Frontal cortex (tissue), 4 donors: ENCODE results near the gene TTC13. TPM values are rescaled to one million over a fixed set of nuclear protein-coding genes. Genes with fewer than 3 reads are reported as not detected.
"Not testable (repeated sequence)": the region's sequence is repeated elsewhere in the genome, so short reads cannot be mapped to it uniquely, and the experiment has no call there.

Experiments
- DNase-seq, 2 donors: peaks; one replicate each; pipeline ENCODE4 v3.0.0; 2012; ENCODE audit warnings: low spot score in 2 of 2
- FAIRE-seq: peaks from 2 replicates; lab custom pipeline; 2012; peaks lifted over from hg19 to GRCh38; lab: Jason Lieb, UNC
- total RNA-seq: library from RNA; depleted of rRNA; stranded (reverse); fragments of >200 nt; gene quantifications from one replicate; pipeline ENCODE4 v1.2.3, GENCODE V29; 2014
- donor health status: control.
- donor health status: control.
- donor health status: control.

TTC13 gene
- 64.8 TPM for total RNA-seq

DNA sequence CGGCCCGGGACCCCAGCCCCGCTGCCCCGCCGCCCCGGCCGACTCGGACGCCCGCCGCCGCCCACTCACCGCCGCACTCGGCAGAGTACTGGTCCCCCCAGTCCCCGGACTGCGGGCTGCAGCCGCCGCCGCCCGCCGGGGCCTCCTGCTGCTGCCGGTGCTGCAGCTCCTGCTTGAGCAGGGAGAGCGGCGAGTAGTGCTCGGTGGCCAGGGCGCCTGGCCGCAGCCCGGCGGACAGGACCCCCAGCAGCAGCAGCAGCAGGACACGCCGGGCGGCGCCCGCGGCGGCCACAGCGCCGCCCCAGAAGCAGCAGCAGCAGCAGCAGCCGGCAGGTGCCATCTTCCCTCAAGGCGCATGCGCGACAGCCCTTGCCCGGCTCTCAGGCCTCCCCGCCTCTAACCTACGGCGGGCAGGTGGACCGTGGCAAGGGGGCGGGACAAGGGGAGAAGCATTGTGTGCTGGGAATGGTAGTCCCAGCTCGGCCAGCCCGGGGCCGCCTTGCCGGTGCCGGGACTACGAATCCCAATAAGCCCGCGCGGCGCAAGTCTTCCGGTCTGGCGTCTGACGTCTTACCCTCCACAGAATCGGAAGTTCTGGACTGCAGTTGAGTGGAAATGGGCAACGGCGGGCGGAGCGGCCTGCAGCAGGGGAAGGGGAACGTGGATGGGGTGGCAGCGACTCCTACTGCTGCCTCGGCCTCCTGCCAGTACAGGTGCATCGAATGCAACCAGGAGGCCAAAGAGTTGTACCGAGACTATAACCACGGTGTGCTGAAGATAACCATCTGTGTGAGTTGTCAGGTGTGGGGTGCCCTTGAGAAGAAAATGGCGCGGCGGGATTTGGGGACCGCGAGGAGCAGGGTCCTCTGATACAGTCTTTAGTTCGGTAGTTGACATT, at the start of gene TTC13, which contains the start of gene ARV1:
Gene TTC13 (minus strand): TSS at position 371 of the 898 bp plus-strand sequence. CDS start 31 bp downstream, at position 340.
Gene ARV1 (plus strand): TSS at position 604 of the 898 bp plus-strand sequence. CDS start 12 bp downstream, at position 616.
- DNase-seq (peak; percentile 97 to 98), FAIRE-seq (no peak)

DNA sequence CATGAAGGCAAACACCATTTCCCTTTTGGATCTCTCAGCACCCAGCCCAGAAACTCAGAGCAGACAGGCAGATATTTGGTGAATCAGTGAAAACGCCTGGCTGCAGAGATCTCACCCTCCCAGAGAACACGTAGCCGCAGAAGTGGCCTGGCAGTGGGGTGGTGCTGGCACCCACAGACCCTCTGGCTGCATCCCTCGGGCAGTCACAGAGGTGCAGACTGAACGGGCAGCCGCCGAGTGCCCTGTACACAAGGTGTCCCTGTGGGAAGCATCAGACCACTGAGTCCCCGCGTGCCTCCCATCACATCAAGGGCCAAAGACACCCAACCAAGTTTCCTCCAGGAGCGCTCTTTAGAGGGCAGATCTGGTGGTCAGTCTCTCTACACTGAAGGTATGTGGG, 49.3 kb upstream of the TTC13 start:
- FAIRE-seq: no peak
- no peak for DNase-seq

DNA sequence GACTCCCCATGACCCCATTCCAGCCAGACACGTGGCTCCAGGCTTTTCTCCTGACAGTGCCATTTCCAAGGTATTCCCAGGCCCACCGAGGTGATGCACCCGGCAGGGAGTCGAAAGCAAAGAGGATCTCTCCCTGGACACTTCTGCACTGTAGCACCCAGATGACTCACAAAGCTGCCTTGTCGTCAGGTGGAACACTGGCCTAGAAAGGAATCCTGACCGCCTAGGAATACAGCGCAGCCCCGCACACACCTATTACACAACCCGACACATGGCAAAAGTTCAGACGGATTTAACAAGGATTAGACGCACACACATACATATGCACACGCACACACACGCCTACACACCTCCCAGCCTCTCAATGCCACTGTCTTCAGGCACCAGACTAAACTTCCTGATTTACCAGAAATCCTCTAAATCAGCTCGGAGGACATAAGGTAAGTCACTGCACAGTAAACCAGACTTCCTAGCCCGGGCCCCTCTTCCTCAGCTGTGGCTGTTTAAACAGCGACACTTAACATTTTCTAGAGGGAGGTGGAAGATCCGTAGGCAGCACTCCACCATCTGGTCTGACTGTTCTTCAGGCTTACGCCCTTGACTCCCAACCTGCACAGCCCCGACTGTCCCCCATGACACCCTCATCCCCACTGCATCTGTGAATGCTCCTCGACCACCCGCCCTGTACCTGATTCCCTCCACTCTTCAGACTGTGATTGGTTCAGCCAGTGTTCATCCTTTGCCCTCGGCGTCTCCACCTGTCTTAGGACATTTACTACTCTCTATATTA, 48.7 kb upstream of the TTC13 start:
- FAIRE-seq (no peak), DNase-seq (no peak)

DNA sequence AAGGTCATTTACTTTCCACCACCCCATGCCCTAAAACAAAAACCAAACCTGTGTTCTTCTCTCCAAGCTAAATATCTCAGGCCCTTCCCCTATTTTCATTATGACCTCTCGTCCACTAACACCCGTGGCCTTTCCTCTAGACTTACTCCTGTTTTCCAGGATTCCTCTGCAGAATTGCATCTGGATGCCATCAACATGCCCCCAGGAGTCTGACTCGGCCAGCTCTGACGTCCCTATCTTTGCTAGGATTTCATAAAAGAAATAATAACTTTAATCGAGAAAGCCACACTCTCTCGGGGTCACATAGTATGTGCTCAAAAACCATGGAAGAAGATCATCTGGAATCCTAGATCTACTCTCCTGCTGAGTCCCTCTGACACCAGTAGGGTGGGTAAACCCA, 47.9 kb upstream of the TTC13 start:
- no peak for DNase-seq
- FAIRE-seq: no peak

GRCh38 chr1:231023150-231023549, 44.5 kb upstream of the TTC13 start:
- FAIRE-seq (no peak), DNase-seq (no peak)

- not testable (repeated sequence) for FAIRE-seq, DNase-seq
These were observed 43.9 kb upstream of the TTC13 start for GRCh38 chr1:231022543-231022942.

GRCh38 chr1:231021540-231022031, 42.9 kb upstream of the TTC13 start:
- DNase-seq: no peak
- no peak for FAIRE-seq

- DNase-seq: no peak
- FAIRE-seq: no peak
These were observed 42.2 kb upstream of the TTC13 start for GRCh38 chr1:231020816-231021215.

GRCh38 chr1:231020139-231020601, 41.5 kb upstream of the TTC13 start:
- FAIRE-seq (no peak), DNase-seq (no peak)

GRCh38 chr1:231019711-231020110, 41.0 kb upstream of the TTC13 start:
- DNase-seq (no peak), FAIRE-seq (no peak)

DNA sequence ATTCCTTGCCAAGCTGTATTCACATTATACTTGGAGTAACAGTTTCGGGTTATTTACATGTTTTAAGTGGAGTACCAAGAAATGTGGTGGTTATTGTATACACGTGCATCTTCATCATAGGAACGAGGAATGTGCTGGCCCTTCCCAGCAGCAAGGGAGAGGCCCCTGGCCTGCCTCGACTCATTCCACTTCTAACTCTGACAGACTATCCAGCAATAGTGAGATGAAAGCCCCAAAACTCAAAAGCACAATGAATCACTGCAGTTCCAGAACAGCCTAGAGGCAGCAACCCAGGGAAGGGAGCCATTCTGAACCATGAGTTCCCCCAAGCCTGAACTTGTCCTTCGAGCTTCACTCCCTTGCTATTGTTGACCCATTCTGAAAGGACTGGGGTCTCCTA, 38.3 kb upstream of the TTC13 start:
- no peak for FAIRE-seq
- DNase-seq: no peak

DNA sequence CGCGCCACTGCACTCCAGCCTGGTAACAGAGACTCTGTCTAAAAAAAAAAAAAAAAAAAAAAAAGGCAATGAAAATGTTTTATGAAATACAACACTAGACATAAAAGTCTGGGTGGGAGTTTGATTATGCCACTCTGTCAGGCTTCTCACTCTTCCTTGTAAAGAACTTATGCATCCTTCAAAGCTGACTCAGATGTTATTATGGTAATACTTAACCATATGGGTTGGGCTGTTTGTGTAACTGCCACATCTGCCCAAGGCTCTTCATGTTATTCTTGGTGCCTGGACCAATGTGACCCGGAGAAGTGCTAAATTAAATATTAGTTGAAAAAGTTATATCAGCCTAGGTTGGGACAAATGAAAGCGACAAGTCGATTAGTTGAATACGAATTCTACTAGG, 37.6 kb upstream of the TTC13 start:
- DNase-seq (no peak), FAIRE-seq (no peak)

DNA sequence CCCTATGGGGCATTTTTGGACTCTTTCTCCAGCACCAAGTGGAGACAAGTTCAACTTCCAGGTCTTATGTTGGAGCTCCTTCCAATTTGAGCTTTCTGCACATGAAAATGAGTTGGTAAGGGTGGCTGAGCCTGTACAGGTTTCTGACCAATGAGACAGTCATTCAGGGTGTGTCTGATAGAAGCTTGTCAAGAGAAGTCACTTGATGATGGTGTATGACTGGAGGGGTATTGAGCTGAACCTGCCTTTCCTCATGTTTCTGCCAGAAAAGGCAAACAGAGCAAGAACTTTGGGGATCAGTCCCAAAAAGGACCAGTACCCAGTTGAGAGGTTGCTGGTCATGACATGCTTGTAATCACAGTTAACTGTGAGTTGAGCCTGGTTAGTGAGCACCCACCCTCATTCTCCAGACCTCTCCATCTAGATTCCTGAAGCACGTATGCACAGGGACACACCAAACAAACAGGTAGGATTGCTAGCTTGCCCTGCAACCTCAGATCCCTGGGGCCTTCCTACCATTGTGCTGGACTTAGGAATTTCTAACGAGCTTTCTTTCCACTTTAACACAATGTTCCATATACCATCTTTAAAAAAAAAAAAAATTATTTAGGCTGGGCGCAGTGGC, 34.8 kb upstream of the TTC13 start:
- DNase-seq (no peak), FAIRE-seq (no peak)

DNA sequence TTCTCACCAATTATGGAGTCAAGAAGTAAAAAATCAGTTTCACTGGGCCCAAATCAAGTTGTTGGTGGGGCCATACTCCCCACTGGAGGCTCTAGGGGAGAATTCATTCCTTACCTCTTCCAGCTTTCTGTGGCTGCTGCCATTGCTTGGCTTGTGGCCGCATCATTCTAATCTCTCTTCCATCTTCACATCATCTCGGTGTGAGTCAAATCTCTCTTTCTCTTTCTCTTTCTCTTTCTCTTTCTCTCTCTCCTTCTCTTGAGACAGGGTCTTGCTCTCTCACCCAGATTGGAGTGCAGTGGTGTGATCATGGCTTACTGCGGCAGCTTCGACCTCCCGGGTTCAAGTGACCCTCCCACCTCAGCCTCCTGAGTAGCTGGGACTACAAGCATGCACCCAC, 33.3 kb upstream of the TTC13 start:
- FAIRE-seq (no peak), DNase-seq (no peak)

- DNase-seq (no peak), FAIRE-seq (no peak)
These were observed 32.7 kb upstream of the TTC13 start for GRCh38 chr1:231011360-231011759.

GRCh38 chr1:231007535-231007934, 28.9 kb upstream of the TTC13 start:
- not testable (repeated sequence) for DNase-seq, FAIRE-seq

GRCh38 chr1:231001892-231002291, 23.2 kb upstream of the TTC13 start:
- FAIRE-seq (no peak), DNase-seq (no peak)

GRCh38 chr1:231000639-231001038, 22.0 kb upstream of the TTC13 start:
- FAIRE-seq (no peak), DNase-seq (no peak)

DNA sequence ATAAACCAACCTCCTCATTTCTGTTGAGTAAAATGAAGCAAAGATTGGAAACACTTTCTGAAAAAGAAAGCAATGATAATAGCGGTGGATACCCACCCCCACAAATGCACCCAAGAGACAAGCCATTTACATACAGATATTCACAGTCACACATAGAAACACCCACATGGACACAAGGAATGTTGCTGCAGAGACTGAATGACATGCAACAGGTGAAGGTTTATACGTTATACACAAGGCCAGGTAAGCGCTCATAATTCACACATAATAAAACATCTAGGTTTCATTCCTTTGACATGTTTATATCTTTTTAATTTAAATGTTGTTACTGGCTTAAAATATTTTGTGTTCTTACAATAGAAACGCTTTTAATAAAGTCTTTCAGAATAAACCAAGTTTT, 21.5 kb upstream of the TTC13 start:
- DNase-seq (no peak), FAIRE-seq (no peak)

DNA sequence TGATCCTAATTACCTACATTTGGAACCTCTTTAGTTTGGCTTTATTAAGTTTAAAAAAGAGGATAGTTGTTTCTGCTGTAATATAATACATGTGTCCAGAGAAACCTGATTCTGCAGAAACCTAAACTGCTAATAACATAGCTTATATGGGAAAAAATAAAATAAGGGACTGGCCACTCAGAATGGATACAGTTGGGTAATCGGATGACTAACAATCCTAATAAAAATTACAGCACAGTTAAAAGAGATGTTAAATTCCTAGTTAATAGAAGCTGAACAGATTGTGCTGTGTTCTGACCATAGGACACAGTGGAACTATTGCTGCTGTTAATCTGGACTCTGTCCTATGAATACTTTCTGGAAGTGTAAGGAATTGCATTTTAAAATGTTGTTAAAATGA, 16.2 kb upstream of the TTC13 start:
- FAIRE-seq (no peak), DNase-seq (no peak)
